HG02970 (cell line): ENCODE data around the gene DOCK2.
"Not testable (repeated sequence)": the region's sequence is repeated elsewhere in the genome, so short reads cannot be mapped to it uniquely, and the experiment has no call there.

ENCODE experiments used
- ATAC-seq: cut with Tn5 transposase; IDR thresholded peaks from one replicate; pipeline ENCODE4 v1.9.1; 2021; ENCODE audit warnings: mild to moderate bottlenecking, moderate library complexity, moderate number of reproducible peaks; ENCODE audit not compliant: unreplicated experiment, low FRiP score

DOCK2 gene

DNA sequence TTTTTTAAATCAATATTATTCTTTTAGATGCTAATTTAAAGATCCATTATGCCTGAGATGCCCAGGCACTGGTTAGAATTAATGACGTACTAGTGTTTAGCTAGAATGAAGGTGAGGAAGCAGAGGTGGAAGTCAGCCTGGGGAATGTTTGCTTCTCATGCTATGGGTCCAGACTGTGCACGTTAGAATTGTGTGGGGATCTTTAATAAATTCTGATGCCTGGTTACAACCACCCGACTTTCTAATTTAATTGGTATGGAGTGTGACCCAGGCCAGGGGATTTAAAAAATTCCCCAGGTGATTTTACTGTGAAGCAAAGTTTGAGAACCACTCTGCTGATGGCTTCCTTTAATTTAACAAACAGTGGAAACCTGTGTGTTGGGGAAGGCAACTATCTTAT lies 111.1 kb downstream of the DOCK2 start:
- no peak for ATAC-seq

DNA sequence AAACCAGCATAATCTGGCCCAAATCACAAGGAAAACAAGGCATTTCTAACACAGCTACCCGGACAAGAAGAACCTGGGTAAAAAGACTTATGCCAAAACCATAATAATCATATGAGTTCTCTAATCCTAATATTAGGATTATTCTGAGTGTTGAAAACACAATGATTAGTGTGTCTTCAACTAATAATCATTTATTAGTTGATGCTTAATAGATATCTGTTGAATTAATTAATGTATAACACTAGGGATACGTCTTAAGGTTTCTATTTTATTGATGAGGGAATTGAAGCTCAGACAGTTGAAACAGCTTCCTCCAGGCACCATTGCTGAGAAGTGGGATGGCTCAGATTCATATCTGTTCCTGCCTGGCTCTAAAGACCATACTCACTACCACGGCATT lies 112.2 kb downstream of the DOCK2 start:
- ATAC-seq = no peak

DNA sequence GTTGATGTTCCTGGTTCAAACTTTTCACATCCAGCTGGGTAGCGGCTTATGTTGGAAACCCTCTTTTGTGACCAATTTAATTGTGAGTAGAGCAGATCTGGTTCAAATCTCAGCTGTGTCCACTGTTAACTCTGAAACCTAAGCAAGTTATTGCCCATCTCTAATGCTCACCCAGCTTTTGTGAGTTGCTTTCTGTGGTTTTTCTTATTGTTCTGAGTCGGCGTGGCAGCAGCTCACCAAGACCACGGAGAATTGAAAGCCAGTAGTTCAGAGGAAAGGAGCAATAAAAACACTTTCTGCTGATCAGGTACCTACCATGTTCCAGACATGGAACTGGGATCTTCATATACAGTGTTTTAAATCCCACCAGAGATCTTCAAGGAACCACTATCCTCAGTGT lies 114.4 kb downstream of the DOCK2 start:
- no peak for ATAC-seq

DNA sequence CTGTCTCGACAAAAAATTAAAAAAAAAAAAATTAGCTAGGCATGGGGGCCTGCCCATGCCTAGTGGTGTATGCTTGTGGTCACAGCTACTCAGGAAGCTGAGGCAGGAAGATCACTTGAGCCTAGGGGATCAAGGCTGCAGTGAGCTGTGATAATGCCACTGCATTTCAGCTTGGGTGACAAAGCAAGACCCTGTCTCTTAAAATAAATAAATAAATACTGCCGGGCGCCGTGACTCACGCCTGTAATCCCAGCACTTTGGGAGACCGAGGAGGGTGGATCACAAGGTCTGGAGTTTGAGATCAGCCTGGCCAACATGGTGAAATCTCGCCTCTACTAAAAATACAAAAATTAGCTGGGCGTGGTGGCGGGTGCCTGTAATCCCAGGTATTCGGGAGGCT lies 115.5 kb downstream of the DOCK2 start:
- not testable (repeated sequence) for ATAC-seq

DNA sequence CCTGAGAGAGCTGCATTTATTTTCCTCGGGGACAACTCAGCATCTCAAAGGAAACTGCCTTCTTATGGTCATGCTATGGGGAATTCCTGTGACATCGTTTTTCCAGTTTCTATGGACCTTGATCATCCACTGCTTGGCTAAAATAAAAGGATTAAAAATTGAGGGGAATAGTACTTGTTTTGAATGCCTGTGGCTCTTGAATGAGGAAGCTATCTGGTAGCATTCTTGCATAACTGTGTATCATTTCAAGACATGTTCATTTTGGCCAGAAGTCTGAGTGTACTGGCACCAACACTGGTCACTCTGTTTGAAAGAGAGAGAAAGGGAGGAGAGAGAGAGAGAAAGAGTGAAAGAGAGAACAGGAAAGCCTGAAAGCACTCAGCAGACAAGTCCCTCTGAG lies 116.7 kb downstream of the DOCK2 start:
- ATAC-seq = no peak

DNA sequence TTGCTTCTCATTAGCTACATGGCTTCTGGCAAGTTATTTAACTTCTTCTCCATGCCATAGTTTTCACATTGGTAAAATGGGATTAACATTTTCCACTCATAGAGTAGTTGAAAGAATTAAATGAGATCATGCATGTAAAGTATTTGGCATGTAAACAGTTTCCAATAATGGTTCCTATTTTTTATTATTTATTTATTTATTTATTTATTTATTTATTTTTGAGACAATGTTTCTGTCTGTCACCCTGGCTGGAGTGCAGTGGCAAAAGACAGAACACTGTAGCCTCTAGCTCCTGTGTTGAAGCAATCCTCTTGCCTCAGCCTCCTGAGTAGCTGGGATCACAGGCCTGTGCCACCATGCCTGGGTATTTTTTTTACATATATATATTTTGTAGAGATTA lies 117.7 kb downstream of the DOCK2 start:
- ATAC-seq = no peak

DNA sequence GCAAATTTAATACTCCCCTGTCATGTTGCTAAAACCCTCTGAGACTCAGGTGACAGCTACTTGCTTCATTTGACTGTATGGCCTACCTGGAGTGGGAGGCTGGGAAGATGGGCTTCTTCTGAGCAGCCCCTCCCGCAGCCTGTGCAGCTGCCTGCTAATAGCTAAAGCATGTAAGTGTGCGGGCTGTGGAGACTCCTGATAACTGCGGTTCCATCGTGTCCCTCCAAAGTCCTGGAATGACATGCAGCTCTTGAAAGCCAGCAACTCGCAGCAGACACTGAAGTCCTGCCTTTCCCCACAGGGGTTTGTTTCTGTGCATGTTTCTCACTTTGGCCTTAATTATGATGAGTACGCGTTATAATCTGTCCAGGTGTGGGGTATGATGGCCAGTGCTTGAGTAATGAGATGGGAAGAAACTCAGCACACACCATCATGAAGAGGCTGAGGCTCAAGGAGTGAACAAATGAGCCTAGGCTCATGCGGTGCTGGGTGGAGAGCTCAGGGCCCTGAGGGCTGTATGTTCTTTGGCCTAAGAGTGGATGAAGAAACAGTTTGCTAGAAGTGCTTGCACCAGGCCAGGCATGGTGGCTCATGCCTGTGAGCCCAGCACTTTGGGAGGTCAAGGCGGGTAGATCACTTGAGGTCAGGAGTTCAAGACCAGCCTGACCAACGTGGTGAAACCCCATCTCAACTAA lies 119.1 kb downstream of the DOCK2 start:
- ATAC-seq = no peak

DNA sequence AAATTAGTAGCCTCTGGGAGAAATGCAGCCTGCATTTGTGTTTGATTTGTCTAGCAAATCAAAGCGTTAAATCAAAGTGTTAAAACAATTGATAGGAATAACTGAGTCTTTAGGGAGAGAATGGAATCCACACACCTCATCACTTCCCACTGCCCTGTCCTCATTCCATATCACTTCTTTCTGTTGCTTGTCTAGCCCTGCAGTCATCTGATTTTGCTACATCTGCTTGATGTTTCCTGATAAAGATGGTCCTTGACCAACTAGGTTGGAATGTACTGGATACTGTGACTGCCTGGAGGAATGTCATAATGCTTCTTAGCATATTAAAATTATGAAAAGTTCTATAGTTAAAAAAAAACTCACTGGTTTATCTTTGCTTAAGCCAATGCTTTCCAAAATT lies 119.9 kb downstream of the DOCK2 start:
- no peak for ATAC-seq

DNA sequence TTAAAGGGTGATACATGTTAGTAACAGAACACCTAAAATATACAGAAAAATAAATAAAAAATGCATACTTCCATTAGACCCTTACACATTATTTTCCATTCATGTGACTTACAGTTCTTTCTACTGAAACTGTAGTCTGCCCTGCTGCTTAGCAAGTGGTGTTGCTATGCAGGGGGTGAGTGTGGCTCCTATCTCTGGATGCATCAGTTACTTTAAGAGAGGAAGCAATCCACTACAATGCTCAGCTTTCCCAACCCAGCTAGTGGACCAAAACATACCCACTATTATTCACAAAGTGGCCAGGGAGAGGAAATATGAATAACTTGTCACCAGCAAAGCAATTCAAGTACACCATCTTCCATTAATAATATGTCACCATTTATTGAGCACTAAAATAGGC lies 121.8 kb downstream of the DOCK2 start:
- no peak for ATAC-seq

DNA sequence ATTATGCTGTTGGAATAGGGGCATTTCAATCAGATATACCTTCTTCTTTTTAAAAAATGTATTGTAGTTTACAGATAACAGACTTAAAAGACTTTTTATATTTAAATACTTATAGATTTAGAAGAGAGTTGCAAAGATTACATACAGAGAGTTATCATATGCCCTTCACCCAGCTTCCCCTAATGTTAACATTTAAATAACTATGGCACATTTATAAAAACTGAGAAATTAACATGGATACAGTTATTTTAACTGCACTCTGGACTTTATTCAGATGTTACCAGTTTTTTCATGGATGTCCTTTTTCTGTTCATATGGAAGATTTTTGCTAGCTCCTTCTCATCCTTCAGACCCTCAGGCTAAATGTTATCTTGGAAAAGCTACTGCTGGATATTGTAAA lies 123.2 kb downstream of the DOCK2 start:
- no peak for ATAC-seq

DNA sequence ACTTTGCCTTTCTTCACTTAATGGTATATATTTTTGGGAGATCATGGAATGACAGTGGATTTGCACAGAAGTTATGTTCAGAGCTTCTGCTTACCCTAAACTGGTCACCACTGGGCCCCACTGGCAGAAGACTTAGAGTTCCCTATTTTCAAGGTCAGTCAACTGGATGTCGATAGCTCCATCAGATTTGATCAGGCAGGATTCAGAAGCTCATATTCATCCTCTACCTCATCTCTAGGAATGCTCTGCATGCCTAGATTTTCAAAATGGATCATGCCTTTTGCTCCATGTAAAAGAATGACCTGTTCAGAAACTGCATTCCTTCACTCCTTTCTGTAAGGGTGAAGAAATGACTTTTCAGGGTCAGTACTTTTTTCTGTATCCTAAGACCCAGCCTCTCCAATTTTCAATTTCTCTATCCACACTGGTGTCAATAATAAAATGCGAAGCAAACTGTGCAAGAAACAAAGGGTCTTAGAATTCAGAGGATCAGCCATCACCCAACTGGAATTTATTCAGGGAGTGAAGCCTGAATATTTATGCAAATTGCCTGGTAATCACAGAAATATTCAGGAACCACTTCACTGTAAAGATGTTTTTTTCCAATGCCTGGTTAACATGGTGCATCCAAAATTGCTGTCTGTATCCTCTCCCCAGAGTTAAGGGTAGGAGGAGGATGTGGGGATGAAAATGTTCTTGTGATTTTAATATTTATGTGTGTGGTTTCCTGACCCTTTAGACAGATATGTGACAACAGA lies 125.4 kb downstream of the DOCK2 start:
- no peak for ATAC-seq

DNA sequence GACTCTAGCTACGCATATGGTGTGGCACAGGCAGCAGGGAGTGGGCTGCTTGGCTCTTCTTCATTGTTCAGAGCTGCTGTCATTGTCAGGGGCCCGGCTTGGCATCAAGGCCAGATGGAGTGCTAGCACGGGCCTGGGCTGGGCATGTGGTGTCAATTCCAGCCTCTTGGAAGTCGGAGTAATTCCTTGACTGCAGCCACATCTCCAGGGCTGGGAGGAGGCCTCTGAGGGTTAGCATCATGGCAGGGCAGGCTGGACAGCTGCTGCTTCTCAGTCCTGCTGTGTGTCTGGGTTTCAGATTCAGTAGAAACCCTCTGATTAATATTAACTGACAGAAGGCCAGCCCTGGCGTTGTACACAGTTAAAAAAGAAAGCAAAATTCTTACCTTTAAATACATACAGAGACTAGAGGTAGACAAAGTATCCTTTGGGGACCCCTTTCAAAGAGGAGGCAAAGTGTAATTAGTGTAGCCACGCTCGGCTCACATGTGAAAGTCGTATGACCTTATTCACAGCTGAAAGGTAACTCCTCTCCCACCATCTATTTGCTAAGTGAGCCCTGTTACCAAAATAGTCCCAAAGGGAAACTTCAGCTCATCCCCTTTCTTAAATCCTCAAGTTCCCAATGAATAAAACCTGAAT lies 126.4 kb downstream of the DOCK2 start:
- peak; percentile 68 for ATAC-seq

DNA sequence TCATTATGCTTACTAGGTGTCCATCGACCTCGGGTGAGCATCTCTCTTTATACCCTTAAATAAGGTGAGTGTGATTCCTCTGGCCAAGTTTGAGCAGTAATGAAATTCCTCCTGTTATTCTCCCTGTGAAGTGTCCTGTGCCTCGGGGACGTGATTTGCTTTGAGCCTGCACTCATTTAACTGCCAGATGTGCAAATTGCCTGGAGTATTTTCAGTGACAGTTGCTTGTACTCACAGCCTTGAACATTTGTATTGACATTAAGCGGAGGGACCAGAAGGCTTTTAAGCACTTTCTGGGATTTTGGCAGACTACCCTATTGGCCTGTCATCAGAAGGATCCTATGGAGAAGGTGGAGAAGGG lies 126.9 kb downstream of the DOCK2 start:
- ATAC-seq = no peak

DNA sequence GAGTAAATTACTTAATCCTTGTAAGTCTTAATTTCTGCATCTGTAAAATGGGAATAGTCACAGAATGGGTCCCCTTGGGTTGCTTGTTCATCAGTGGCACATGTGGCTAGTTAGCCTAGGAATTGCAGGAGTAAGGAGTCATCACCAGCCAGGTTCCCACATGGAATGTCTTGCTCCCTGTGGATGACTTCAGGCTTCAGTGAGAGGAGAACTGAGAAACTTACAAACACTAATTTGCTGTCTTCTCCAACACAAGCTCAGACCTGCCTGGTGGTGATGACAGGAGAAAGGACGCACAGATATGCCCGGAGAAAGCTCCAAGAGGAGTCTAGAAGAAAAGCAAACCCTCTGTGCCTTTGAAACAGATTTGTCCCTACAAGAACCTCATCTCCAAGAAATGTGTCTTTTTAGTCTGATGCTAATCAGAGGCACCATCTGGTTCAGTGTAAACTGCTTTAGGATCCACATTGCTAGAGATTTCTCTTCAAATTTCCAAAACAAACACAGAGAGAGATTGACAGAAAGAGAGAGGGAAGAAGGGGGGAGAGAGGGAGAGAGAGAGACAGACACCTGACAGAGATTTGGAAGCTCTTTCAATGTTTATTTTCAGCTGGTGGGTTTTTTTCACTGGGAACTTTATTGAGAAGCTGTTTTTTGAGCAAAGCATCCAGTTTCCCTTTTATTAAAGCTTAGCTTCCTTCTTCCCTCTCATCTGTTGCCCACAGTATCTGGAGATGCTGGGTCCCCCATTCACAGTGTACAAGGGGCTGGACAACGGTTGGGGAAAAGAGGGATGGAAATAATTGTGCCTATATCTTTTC lies 128.3 kb downstream of the DOCK2 start:
- no peak for ATAC-seq

DNA sequence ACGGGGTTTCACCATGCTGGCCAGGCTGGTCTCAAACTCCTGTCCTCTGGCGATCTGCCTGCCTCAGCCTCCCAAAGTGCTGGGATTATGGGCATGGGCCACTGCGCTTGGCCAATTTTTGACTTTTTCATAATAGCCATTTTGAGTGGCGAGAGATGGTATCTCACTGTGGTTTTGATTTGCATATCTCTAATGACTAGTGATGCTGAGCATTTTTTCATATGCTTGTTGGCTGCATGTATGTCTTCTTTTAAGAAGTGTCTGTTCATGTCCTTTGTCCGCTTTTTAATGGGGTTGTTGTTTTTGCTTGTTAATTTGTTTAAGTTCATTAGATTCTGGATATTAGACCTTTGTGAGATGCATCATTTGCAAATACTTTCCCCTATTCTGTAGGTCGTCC lies 129.9 kb downstream of the DOCK2 start:
- ATAC-seq = not testable (repeated sequence)

DNA sequence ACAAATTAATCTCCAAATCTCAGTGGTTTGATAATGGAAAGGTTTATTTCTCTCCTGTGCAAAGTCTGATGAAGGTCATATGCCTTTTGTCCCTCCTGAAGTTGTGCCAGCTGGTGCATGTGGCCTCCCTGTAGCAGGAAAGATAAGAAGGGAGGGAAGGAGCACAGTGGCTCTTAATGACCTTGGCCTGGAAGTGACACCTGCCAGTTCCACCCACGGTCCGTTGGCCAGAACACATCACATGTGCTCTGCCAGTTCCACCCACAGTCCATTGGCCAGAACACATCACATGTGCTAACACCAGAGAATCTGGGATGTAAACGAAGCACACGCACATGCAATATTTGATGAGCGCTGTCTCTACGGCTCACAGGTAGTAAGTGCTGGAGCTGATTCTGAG lies 130.9 kb downstream of the DOCK2 start:
- no peak for ATAC-seq

DNA sequence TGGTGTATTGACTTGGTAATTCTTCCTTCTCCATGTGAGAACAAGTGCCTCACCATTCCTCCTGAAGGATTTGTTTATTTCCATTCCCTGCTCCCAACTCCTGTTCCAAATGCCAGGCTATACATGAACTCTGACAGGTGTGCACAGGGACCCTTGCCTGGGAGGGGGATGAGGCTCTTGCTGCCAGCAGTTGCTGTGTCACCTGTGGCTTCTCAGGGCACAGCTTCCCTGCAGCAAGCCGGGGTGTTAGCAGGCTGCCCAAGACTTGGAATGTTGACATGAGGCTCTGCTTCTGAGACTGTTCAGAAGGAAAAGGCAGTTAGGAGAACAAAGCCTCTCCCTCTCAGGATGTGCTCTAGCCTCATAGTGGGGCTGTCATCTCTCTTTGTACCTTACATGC lies 131.3 kb downstream of the DOCK2 start:
- ATAC-seq = no peak

DNA sequence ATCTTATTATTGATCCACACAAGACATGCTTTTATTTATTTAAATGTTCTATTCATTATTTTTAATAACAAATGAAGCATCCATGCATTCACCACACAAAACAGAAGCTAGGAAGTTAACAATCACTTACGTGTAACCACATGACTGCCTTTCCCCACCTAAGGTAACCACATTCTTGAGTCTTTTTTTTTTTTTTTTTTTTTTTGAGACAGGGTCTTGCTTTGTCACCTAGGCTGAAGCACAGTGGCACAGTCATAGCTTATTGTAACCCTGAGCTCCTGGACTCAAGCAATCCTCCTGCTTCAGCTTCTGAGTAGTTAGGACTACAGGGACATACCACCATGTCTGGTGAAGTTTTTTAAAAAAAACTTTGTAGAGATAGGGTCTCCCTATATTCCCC lies 133.0 kb downstream of the DOCK2 start:
- ATAC-seq = no peak

DNA sequence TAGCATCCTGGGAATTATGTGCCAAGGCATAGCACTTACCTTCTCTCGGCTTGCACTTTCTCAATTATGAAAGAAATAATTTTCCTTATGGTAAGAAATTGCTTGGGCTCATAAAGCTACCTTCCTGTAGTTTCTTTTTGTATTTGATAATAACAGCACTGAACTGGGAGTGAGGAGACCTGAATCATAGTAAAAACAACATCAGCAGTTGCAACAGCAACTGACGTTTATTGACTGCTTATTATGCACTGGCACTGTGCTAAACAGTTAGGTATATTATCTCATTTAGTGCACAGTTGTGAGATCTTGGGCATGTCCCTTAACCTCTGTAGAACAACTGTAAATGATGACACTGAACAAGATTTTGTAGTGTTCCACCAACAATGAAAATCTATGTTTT lies 135.2 kb downstream of the DOCK2 start:
- no peak for ATAC-seq

DNA sequence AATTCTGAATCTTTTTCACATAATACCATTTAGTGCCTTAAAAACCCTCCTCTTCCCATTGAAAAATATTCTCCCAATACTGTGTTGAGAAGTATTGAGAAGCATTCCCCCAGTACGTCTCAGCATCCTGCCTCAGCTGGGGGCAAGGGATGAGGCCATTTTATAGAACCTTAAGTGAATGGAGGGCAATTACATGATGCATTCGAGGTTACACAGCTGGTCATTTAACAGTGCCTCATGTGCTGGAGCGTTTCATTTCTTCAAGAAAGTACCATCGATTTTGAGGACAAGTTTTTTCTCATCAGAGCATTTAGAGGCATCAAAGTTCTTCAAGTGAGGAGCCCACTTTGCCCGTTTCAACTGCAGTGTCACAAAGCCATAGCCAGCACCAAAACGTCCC lies 135.6 kb downstream of the DOCK2 start:
- ATAC-seq = no peak

DNA sequence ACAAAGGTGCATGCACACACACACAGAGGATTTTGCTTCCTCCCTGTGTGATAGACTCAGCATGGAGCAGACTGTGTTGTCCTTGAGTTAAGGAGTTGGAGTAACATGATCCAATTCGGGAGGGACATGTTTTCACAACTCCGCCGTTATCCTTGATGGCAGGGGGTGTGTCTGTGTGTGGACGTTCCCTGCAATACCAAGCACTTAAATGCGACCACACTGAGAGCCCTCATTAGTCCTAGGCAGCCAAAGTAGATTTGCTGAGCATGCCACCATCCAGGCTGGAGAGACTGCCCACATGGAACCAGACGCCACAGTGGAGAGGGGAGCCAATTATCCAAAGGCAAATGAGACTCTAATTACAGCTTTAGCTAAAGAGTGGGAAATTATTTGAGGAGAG lies 140.1 kb downstream of the DOCK2 start:
- ATAC-seq = no peak
